Stimulated activated CD8-positive, alpha-beta memory T cell treated with anti-CD3 and anti-CD28 coated beads, Interleukin-7, amount 100 ng/mL, for 1 hour (primary cell): ENCODE measurements around the gene HELZ2.

Experiments
- DNase-seq, 2 donors: peaks; one replicate each; pipeline ENCODE4 v3.0.0-alpha.2; 2020; ENCODE audit warnings: low read depth in 2 of 2

Gene HELZ2

DNA sequence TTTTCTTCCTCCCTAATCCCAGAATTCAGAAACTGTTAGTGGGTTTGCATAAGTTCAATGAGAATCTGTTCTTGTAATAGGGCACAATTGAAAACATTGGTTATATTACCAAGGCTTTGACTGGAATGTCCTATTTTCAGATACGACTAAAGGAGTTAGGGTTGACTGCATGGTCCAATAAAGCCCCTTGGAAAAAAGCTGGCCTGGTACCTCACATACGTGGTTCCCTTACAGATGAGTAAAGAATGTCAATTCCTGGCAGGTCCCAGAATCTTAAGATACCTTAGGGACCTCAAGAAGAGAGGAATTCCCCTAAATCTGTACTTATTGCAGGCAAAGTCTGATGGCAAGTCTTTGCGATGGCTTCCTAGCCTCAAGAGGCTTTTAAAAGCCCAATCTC, 48.9 kb downstream of the HELZ2 start:
- DNase-seq, result no peak
